OCI-LY3 (cell line): ENCODE results near the gene MACROD2.

Experiments used
- CTCF ChIP-seq: fragments of 200-600, 300-600 bp; sonication (generic); IDR thresholded peaks from 2 replicates; pipeline ENCODE4 v1.5.1; 2014; ENCODE audit warnings: antibody characterized with exemption, low read length, low read depth
- EZH2phosphoT487 ChIP-seq: fragments of 200-600 bp; shearing (Covaris generic); IDR thresholded peaks from 2 replicates; pipeline ENCODE4 v1.6.1; 2018; ENCODE audit warnings: antibody characterized with exemption, mixed run types, low read depth

- no peak for TF ChIP-seq CTCF
- no peak for TF ChIP-seq EZH2phosphoT487
These were observed 53.8 kb downstream of the MACROD2 start for GRCh38 chr20:14049111-14049510.
